K562 (cell line): ENCODE data around the gene TLE7.

Source experiments
- ATF2 ChIP-seq: sonication (generic); formaldehyde crosslinking; IDR thresholded peaks from 2 replicates; pipeline ENCODE4 v1.8.1; 2022; ENCODE audit warnings: missing genetic modification reagents
- CEBPB ChIP-seq: fragments of 450-650 bp; IDR thresholded peaks from 2 replicates; pipeline ENCODE4 v1.6.1; 2016; ENCODE audit warnings: missing genetic modification characterization, missing compliant biosample characterization
- GABPA ChIP-seq: fragments of 200-800 bp; sonication (Bioruptor generic); conservative IDR thresholded peaks from 2 replicates; pipeline ENCODE4 v1.6.1; 2016; ENCODE audit warnings: low read depth, missing genetic modification characterization, missing compliant biosample characterization
- KDM1A ChIP-seq, 2 experiments: fragments of 450-650 bp; IDR thresholded peaks; 2 replicates each; pipeline ENCODE4 v1.6.1; 2016; ENCODE audit warnings: mild to moderate bottlenecking in 2 of 2
- PHF20 ChIP-seq: fragments of 450-650 bp; IDR thresholded peaks from 2 replicates; pipeline ENCODE4 v1.6.1; 2018; ENCODE audit not compliant: partially characterized antibody
- POLR2AphosphoS5 ChIP-seq: IDR thresholded peaks from 2 replicates; pipeline ENCODE4 v1.6.1; 2011; ENCODE audit warnings: mild to moderate bottlenecking, low read depth, low read length, moderate library complexity; ENCODE audit not compliant: control insufficient read depth, insufficient read depth
- TF ChIP-seq, protein P1 (sequence below), 3 experiments: IDR thresholded peaks in 2 of 3; conservative IDR thresholded peaks in 1 of 3; 2 replicates each; pipeline ENCODE4 v1.5.1; 2011 to 2012; ENCODE audit warnings: low read length in 3 of 3, mild to moderate bottlenecking in 3 of 3, control low read depth in 2 of 3, improper control_type of control experiment in 1 of 3, inconsistent platforms in 1 of 3, low read depth in 1 of 3, mixed read lengths in 1 of 3, moderate library complexity in 1 of 3; ENCODE audit not compliant: insufficient read depth in 2 of 3

DNA sequence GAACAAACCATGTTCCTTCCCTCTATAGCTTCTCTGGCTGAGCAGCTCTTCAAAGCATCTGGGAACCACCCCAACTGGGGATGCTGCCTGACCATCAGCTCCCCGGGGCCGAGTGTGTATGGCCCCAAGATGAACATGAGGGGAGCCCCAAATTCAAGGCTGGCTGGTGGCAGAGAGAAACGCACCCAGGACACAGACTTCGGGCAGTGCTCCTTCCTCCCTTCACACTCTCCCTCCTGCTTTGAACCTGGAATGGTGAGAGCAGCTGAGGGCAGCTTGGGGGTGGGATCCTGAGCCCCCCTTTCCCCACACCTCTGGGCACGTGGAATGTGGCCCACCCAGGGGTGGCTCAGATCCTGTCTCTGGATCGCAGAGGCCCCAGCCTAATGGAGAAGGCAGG is 17.2 kb downstream of the TLE7 start:
- TF ChIP-seq POLR2AphosphoS5, result no peak
- no peak for TF ChIP-seq ATF2 (CRISPR knock-in tag)
- no peak for TF ChIP-seq GABPA (tag)
- TF ChIP-seq, protein P1, sequence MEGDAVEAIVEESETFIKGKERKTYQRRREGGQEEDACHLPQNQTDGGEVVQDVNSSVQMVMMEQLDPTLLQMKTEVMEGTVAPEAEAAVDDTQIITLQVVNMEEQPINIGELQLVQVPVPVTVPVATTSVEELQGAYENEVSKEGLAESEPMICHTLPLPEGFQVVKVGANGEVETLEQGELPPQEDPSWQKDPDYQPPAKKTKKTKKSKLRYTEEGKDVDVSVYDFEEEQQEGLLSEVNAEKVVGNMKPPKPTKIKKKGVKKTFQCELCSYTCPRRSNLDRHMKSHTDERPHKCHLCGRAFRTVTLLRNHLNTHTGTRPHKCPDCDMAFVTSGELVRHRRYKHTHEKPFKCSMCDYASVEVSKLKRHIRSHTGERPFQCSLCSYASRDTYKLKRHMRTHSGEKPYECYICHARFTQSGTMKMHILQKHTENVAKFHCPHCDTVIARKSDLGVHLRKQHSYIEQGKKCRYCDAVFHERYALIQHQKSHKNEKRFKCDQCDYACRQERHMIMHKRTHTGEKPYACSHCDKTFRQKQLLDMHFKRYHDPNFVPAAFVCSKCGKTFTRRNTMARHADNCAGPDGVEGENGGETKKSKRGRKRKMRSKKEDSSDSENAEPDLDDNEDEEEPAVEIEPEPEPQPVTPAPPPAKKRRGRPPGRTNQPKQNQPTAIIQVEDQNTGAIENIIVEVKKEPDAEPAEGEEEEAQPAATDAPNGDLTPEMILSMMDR (IDR thresholded peaks at IDR 0.05 in 2 of 3, conservative IDR thresholded peaks at IDR 0.05 in 1 of 3; ENCODE audit: insufficient read depth in 2 of 3, low read depth in 1 of 3, low read length in 3 of 3), result no peak
- TF ChIP-seq PHF20, result no peak
- TF ChIP-seq KDM1A (IDR thresholded peaks at IDR 0.05), result no peak
- TF ChIP-seq CEBPB (tag), result no peak
